Spleen (tissue), 11 donors: ENCODE data around the gene IDUA. TPM values are rescaled to one million over a fixed set of nuclear protein-coding genes. Genes with fewer than 3 reads are reported as not detected.

Experiments used
- DNase-seq: peaks from one replicate; pipeline ENCODE4 v3.0.0-alpha.2; 2020
- H3K27ac ChIP-seq, 8 donors: fragments of 200-600 bp; sonication (generic) in 7 of 8; 1 replicate in 4 of 8; 2 replicates in 4 of 8; pipeline versions ENCODE4 v1.5.0 to v1.8.0; 2016 to 2021; ENCODE audit warnings: inconsistent platforms in 4 of 8, mild to moderate bottlenecking in 4 of 8, moderate library complexity in 1 of 8
- H3K27me3 ChIP-seq, 7 donors: fragments of 200-600 bp; sonication (generic) in 6 of 7; replicated peaks in 1 of 7; 1 replicate in 4 of 7; 2 replicates in 3 of 7; pipeline versions ENCODE4 v1.5.0 to v1.8.0; 2016 to 2021; ENCODE audit warnings: inconsistent platforms in 3 of 7, mild to moderate bottlenecking in 1 of 7
- H3K36me3 ChIP-seq, 6 donors: fragments of 200-600 bp; sonication (generic) in 5 of 6; 1 replicate in 4 of 6; 2 replicates in 2 of 6; pipeline versions ENCODE4 v1.5.0 to v1.8.0; 2016 to 2021; ENCODE audit warnings: inconsistent platforms in 2 of 6
- H3K4me1 ChIP-seq, 6 donors: fragments of 200-600 bp; sonication (generic) in 5 of 6; 1 replicate in 3 of 6; 2 replicates in 3 of 6; pipeline versions ENCODE4 v1.5.0 to v1.8.0; 2016 to 2021; ENCODE audit warnings: inconsistent platforms in 3 of 6
- H3K4me3 ChIP-seq, 8 donors: fragments of 200-600 bp; sonication (generic) in 7 of 8; 1 replicate in 4 of 8; 2 replicates in 4 of 8; pipeline versions ENCODE4 v1.5.0 to v1.8.0; 2016 to 2021; ENCODE audit warnings: inconsistent platforms in 4 of 8, mild to moderate bottlenecking in 4 of 8, moderate library complexity in 2 of 8
- H3K9me3 ChIP-seq, 8 donors: fragments of 200-600 bp; sonication (generic) in 7 of 8; 1 replicate in 4 of 8; 2 replicates in 4 of 8; pipeline versions ENCODE4 v1.5.0 to v1.8.0; 2016 to 2021; ENCODE audit warnings: inconsistent platforms in 4 of 8
- CTCF ChIP-seq, 11 experiments: fragments of 200-600 bp in 7 of 11; fragments of 450-650 bp in 4 of 11; sonication (generic) in 4 of 11; IDR thresholded peaks in 8 of 11; conservative IDR thresholded peaks in 3 of 11; 1 replicate in 7 of 11; 2 replicates in 4 of 11; pipeline versions ENCODE4 v1.4.0 to v1.8.0; 2016 to 2021; ENCODE audit warnings: antibody characterized with exemption in 11 of 11, inconsistent platforms in 4 of 11, mild to moderate bottlenecking in 1 of 11
- POLR2A ChIP-seq, 3 donors: fragments of 450-650 bp; IDR thresholded peaks; one replicate each; pipeline ENCODE4 v1.5.1; 2017; ENCODE audit warnings: antibody characterized with exemption in 3 of 3, mild to moderate bottlenecking in 1 of 3
- POLR2AphosphoS5 ChIP-seq, 3 donors: sonication (generic); formaldehyde crosslinking; IDR thresholded peaks; one replicate each; pipeline ENCODE4 v1.5.1; 2017; ENCODE audit warnings: antibody characterized with exemption in 3 of 3
- WGBS, 5 donors: extraction: QIAGEN DNeasy Blood & Tissue Kit in 3 of 5; methylation state at CpG; one replicate each; pipeline versions ENCODE4 v1.1.5 to v1.1.7; 2013 to 2018; 5-methylcytosine and 5-hydroxymethylcytosine counted together
- intact Hi-C: fragments of 100-400 bp; cut with DNase I; formaldehyde crosslinking; loops from one replicate; pipeline ENCODE4 v1.15.0; 2023; ENCODE audit warnings: low total_unique reads
- polyA plus RNA-seq, 3 donors: library from polyadenylated mRNA; stranded (reverse); fragments of 200-250 nt; gene quantifications; one replicate each; pipeline ENCODE4 v1.2.1, GENCODE V29; 2013
- total RNA-seq, 7 donors: library from RNA; depleted of rRNA in 3 of 7; stranded (reverse); fragments of >200 nt in 3 of 7; fragmentation: NEBNext Ultra II Directional in 4 of 7; extraction: Animal tissue kit (Norgen Biotek cat#: 25700) in 4 of 7; gene quantifications; one replicate each; pipeline versions ENCODE4 v1.1.0 to v1.2.1, GENCODE V29; 2016 to 2021
- donor health status: healthy with polysubstance abuse.
- donor health status: DM: no; HTN: no; CAD: no; lungs with moderate emphysema.
- donor health status: DM: no; HTN: no; CAD: no.
- donor health status: Bipolar disorder and iron deficiency.
- donor health status: healthy.
- donor health status: DM: no; HTN: no; CAD: no.
- donor health status: DM: yes; HTN: yes; CAD: no.

IDUA gene
- total and polyA plus RNA-seq, 10 donors = 11.5 to 58.3 (median 24.4) TPM

GRCh38 chr4:958696-959337 is 28.0 kb upstream of the IDUA start:
- Histone ChIP-seq H3K27me3 (no peaks in the 10 kb centered on the region), H3K27ac (no peak overlapping the region), H3K4me3 (no peak overlapping the region), H3K4me1 (no peaks in the 10 kb centered on the region), H3K36me3 (peaks cover 0 to 99% (median 58%) of the 10 kb centered on the region in 6 donors), H3K9me3 (no peaks in the 10 kb centered on the region)
- WGBS, 5 donors = 83 to 90% (median 85%) methylated on average over 17 of the region's 17 CpGs
- TF ChIP-seq POLR2AphosphoS5 (IDR thresholded peaks at IDR 0.05) (no peak), CTCF (IDR thresholded peaks at IDR 0.05 in 8 of 11, conservative IDR thresholded peaks at IDR 0.05 in 3 of 11) (no peak), POLR2A (IDR thresholded peaks at IDR 0.05) (no peak)
- DNase-seq = peak; percentile 62
- intact Hi-C loops = no loop called here

- H3K27me3 ChIP-seq = no peaks in the 10 kb centered on the region
- WGBS, 5 donors = 87 to 91% (median 87%) methylated on average over 20 to 24 of the region's 24 CpGs
- H3K4me3 ChIP-seq = no peak overlapping the region
- DNase-seq = peak; percentile 64
- no peak for TF ChIP-seq CTCF (IDR thresholded peaks at IDR 0.05 in 8 of 11, conservative IDR thresholded peaks at IDR 0.05 in 3 of 11)
- TF ChIP-seq POLR2AphosphoS5 (IDR thresholded peaks at IDR 0.05) = peak in 1 of 3 donors; percentile 15
- no peaks in the 10 kb centered on the region for H3K4me1 ChIP-seq
- H3K27ac ChIP-seq = no peak overlapping the region
- intact Hi-C loops = no loop called here
- H3K36me3 ChIP-seq = peaks cover 0 to 99% (median 59%) of the 10 kb centered on the region in 6 donors
- no peaks in the 10 kb centered on the region for H3K9me3 ChIP-seq
These were observed 27.3 kb upstream of the IDUA start for GRCh38 chr4:959338-960139.

- 79 to 94% (median 89%) methylated on average over 9 to 16 of the region's 16 CpGs for WGBS, 5 donors
- no peaks in the 10 kb centered on the region for H3K4me1 ChIP-seq
- H3K36me3 ChIP-seq = peaks cover 0 to 99% (median 64%) of the 10 kb centered on the region in 6 donors
- intact Hi-C loops = no loop called here
- H3K27ac ChIP-seq = no peak overlapping the region
- H3K4me3 ChIP-seq = no peak overlapping the region
- TF ChIP-seq CTCF (IDR thresholded peaks at IDR 0.05 in 8 of 11, conservative IDR thresholded peaks at IDR 0.05 in 3 of 11) (no peak), POLR2AphosphoS5 (IDR thresholded peaks at IDR 0.05) (peak in 1 of 3 donors; percentile 55)
- H3K9me3 ChIP-seq = no peaks in the 10 kb centered on the region
- peak; percentile 78 for DNase-seq
- H3K27me3 ChIP-seq = no peaks in the 10 kb centered on the region
These were observed 26.7 kb upstream of the IDUA start for GRCh38 chr4:960140-960635.
